ENCODE data around the gene C1orf232. TPM values are rescaled to one million over a fixed set of nuclear protein-coding genes. Genes with fewer than 3 reads are reported as not detected.

The C1orf232 gene
- total and polyA plus RNA-seq, 9 of the 15 experiments (the other 6 are each of a cell fraction or from before 2014, with no cell fraction given), result not detected

DNA sequence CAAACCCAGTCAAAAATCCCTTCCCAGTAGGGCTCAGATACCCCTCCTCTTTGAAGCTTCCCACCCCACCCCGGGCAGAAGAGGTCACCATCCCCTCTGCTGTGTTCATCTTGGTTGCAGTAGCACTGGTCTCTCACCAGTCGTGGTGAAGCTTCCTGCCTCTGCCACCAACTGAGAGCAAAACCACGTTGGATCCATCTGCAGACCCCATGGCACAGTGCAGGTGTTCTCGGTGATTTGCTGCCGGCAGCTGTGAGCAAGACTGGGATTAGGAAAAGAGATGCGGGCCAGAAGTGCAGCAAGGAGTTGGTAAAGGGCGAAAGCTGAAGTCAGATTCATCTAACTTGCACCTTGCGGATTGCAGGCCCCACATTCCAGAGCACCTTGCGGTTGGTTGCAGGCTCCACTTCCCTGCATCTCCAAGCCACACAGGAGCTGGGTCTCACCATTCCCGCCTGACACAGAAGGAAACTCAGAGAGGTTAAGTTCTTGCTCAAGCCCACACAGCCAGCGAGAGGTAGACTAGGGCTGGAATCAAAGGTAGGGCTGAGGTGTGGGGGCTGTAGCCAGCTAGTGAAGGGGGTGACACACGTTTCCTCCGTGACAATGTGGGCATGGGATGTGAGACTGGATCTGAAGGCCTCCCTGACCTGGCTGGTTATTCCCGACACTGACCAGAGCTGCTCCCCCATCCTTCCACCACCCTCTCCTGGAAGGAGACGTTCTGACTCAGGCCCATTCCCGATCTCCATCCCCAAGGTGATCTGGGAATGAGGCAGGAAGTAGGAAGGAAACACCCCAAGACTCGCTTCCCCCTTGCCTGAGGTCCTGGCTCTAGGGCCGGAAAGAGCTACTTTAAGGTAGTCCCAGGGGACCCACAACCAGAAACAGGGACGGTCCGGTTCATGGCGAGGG, 13.1 kb downstream of the C1orf232 start:
- ChIA-PET POLR2A (interaction anchor here (0.6 to 2.7 kb wide), 12 partner anchors 8 to 83 kb away, joined by 3 to 13 read pairs (median 4); partner anchors contain the start of gene ZNF593), CTCF (ENCODE audit: low intra/inter-chr PET ratio) (interaction anchor here (1.2 kb wide), 1 partner anchor 11 kb away, joined by 4 read pairs; no protein-coding TSS in a partner anchor)
- H3K4me2 ChIP-seq (ENCODE audit: insufficient read depth, low read length), result no peak overlapping the region
- H3K9ac ChIP-seq (ENCODE audit: insufficient read depth in 1 of 2, low read depth in 2 of 2, low read length in 2 of 2), result peak overlapping the region in 1 of 2 experiments; percentile 76; a peak in 2 of 4 replicates
- no peaks in the 10 kb centered on the region for H3K27me3 ChIP-seq (ENCODE audit: control insufficient read depth in 2 of 2, insufficient read depth in 2 of 2, low read length in 2 of 2)
- no peak overlapping the region for H3K27ac ChIP-seq (ENCODE audit: extremely low read depth, low read depth, low read length)
- no peaks in the 10 kb centered on the region for H3K9me1 ChIP-seq (ENCODE audit: control insufficient read depth, insufficient read depth, low read length)
- no peak overlapping the region for H2AFZ ChIP-seq (ENCODE audit: low read depth, low read length)
- H3K9me3 ChIP-seq (replicated peaks; ENCODE audit: control insufficient read depth, insufficient read depth, low read depth, low read length), result no peaks in the 10 kb centered on the region
- no peaks in the 10 kb centered on the region for H4K20me1 ChIP-seq (replicated peaks; ENCODE audit: control insufficient read depth, insufficient read depth, low read length)
- FAIRE-seq, result no peak
- intact Hi-C loops (cut with micrococcal nuclease) (no loop called here), in situ Hi-C loops (cut with MboI) (no loop called here)
- no peak for TF ChIP-seq ZNF212 (CRISPR knock-in tag; IDR thresholded peaks at IDR 0.05)
- TF ChIP-seq, protein P1, sequence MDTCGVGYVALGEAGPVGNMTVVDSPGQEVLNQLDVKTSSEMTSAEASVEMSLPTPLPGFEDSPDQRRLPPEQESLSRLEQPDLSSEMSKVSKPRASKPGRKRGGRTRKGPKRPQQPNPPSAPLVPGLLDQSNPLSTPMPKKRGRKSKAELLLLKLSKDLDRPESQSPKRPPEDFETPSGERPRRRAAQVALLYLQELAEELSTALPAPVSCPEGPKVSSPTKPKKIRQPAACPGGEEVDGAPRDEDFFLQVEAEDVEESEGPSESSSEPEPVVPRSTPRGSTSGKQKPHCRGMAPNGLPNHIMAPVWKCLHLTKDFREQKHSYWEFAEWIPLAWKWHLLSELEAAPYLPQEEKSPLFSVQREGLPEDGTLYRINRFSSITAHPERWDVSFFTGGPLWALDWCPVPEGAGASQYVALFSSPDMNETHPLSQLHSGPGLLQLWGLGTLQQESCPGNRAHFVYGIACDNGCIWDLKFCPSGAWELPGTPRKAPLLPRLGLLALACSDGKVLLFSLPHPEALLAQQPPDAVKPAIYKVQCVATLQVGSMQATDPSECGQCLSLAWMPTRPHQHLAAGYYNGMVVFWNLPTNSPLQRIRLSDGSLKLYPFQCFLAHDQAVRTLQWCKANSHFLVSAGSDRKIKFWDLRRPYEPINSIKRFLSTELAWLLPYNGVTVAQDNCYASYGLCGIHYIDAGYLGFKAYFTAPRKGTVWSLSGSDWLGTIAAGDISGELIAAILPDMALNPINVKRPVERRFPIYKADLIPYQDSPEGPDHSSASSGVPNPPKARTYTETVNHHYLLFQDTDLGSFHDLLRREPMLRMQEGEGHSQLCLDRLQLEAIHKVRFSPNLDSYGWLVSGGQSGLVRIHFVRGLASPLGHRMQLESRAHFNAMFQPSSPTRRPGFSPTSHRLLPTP (IDR thresholded peaks at IDR 0.05; ENCODE audit: borderline replicate concordance, extremely low read depth, insufficient read length), result no peak
- TF ChIP-seq, protein P2, sequence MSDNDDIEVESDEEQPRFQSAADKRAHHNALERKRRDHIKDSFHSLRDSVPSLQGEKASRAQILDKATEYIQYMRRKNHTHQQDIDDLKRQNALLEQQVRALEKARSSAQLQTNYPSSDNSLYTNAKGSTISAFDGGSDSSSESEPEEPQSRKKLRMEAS (CRISPR knock-in tag; IDR thresholded peaks at IDR 0.05), result 0 out of 2 replicates have a peak, but pooled peaks have one; percentile 4
- H3K79me2 ChIP-seq (ENCODE audit: control insufficient read depth, insufficient read depth, low read length), result no peaks in the 10 kb centered on the region
- no peaks in the 10 kb centered on the region for H3K36me3 ChIP-seq (ENCODE audit: control insufficient read depth, insufficient read depth, low read length)
- peaks cover 9 to 37% of the 10 kb centered on the region in 2 experiments for H3K4me1 ChIP-seq (replicated peaks in 1 of 2; ENCODE audit: control insufficient read depth in 2 of 2, insufficient read depth in 2 of 2, low read length in 2 of 2)
- no TSS peak for BruUV-seq (replicated peaks)
- no peak overlapping the region for H3K4me3 ChIP-seq
- no peak for ATAC-seq
- WGBS (ENCODE audit: insufficient coverage, low coverage, missing lambda C conversion rate), result 62% methylated on average over 21 of the region's 21 CpGs
- no peak for DNase-seq (ENCODE audit: extremely low read depth in 1 of 4, low spot score in 3 of 4)
